DND-41 (cell line): ENCODE results near the gene INSYN2A.

Experiments
- ATAC-seq: fragments of 200-7000 bp; cut with Tn5 transposase; 3 replicates; pipeline ENCODE4 v1.9.1; 2021; ENCODE audit warnings: low read depth; ENCODE audit not compliant: insufficient read depth
- DNase-seq: peaks from one replicate; pipeline ENCODE4 v3.0.0-alpha.2; 2020
- H2AFZ ChIP-seq: 2 replicates; pipeline ENCODE4 v1.6.0; 2012; ENCODE audit warnings: low read depth, low read length
- H3K27ac ChIP-seq: 2 replicates; pipeline ENCODE4 v1.5.1; 2012; ENCODE audit warnings: low read length, inconsistent platforms
- H3K27me3 ChIP-seq: fragments of 200-600 bp; sonication (generic); 2 replicates; pipeline ENCODE4 v1.6.0; 2012; ENCODE audit warnings: low read length, mild to moderate bottlenecking, inconsistent platforms; ENCODE audit not compliant: insufficient read depth, poor library complexity
- H3K36me3 ChIP-seq: 2 replicates; pipeline ENCODE4 v1.5.1; 2012; ENCODE audit warnings: low read length, inconsistent platforms; ENCODE audit not compliant: insufficient read depth
- H3K4me1 ChIP-seq: 2 replicates; pipeline ENCODE4 v1.5.1; 2012; ENCODE audit warnings: mild to moderate bottlenecking, low read length; ENCODE audit not compliant: insufficient read depth
- H3K4me2 ChIP-seq: 2 replicates; pipeline ENCODE4 v1.6.0; 2012; ENCODE audit warnings: mild to moderate bottlenecking, moderate library complexity, low read length, inconsistent platforms; ENCODE audit not compliant: insufficient read depth
- H3K4me3 ChIP-seq, 2 experiments: fragments of 200-600 bp in 1 of 2; shearing (Covaris generic) in 1 of 2; 2 replicates each; pipeline ENCODE4 v1.5.1; 2012 to 2016; ENCODE audit warnings: inconsistent platforms in 2 of 2, low read length in 2 of 2, mild to moderate bottlenecking in 2 of 2, low read depth in 1 of 2, moderate library complexity in 1 of 2
- H3K79me2 ChIP-seq: 2 replicates; pipeline ENCODE4 v1.6.0; 2012; ENCODE audit warnings: low read length, inconsistent platforms; ENCODE audit not compliant: insufficient read depth
- H3K9ac ChIP-seq: 2 replicates; pipeline ENCODE4 v1.6.0; 2012; ENCODE audit warnings: low read depth, mild to moderate bottlenecking, inconsistent platforms, low read length, moderate library complexity
- H3K9me3 ChIP-seq: 2 replicates; pipeline ENCODE4 v1.5.1; 2012; ENCODE audit warnings: low read length, moderate library complexity, mild to moderate bottlenecking, inconsistent platforms; ENCODE audit not compliant: insufficient read depth, severe bottlenecking
- H4K20me1 ChIP-seq: 2 replicates; pipeline ENCODE4 v1.6.0; 2012; ENCODE audit warnings: low read length; ENCODE audit not compliant: insufficient read depth
- EZH2 ChIP-seq: IDR thresholded peaks from 3 replicates; pipeline ENCODE4 v1.6.1; 2012; ENCODE audit warnings: borderline replicate concordance, low read depth, mild to moderate bottlenecking, moderate library complexity, low read length, inconsistent platforms; ENCODE audit not compliant: severe bottlenecking
- TF ChIP-seq, protein P1 (sequence below): IDR thresholded peaks from 2 replicates; pipeline ENCODE4 v1.5.1; 2012; ENCODE audit warnings: borderline replicate concordance, low read length, moderate library complexity, mild to moderate bottlenecking; ENCODE audit not compliant: poor library complexity, severe bottlenecking; ENCODE audit errors: extremely low read depth

INSYN2A gene

DNA sequence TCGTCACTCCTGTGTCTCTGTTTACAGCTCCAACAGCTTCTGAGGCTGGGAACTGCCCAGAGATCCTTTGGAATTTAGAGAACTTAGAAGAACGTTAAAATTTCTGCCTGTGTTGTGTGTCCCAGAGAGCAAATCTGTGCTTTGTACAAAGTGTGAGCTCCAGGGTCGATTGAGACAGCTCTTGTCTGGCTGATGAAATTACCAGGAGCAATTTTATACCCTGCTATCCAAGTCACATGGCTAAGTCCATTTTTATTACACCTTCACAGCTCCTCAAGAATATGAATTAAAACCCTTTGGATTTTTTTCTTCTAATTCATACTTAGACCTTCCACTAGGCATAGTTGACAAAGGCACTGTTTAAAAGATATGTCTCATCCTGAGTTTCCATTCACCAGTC, 46.5 kb upstream of the INSYN2A start:
- Histone ChIP-seq H3K4me1 (no peaks in the 10 kb centered on the region), H3K27ac (no peak overlapping the region), H4K20me1 (no peaks in the 10 kb centered on the region), H3K9ac (no peak overlapping the region), H3K27me3 (no peaks in the 10 kb centered on the region), H3K4me3 (no peak overlapping the region), H3K36me3 (no peaks in the 10 kb centered on the region), H3K9me3 (no peaks in the 10 kb centered on the region), H3K4me2 (no peak overlapping the region), H3K79me2 (no peaks in the 10 kb centered on the region), H2AFZ (no peak overlapping the region)
- DNase-seq: no peak
- ATAC-seq: no peak
- TF ChIP-seq, protein P1, sequence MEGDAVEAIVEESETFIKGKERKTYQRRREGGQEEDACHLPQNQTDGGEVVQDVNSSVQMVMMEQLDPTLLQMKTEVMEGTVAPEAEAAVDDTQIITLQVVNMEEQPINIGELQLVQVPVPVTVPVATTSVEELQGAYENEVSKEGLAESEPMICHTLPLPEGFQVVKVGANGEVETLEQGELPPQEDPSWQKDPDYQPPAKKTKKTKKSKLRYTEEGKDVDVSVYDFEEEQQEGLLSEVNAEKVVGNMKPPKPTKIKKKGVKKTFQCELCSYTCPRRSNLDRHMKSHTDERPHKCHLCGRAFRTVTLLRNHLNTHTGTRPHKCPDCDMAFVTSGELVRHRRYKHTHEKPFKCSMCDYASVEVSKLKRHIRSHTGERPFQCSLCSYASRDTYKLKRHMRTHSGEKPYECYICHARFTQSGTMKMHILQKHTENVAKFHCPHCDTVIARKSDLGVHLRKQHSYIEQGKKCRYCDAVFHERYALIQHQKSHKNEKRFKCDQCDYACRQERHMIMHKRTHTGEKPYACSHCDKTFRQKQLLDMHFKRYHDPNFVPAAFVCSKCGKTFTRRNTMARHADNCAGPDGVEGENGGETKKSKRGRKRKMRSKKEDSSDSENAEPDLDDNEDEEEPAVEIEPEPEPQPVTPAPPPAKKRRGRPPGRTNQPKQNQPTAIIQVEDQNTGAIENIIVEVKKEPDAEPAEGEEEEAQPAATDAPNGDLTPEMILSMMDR: no peak
- no peak for TF ChIP-seq EZH2

DNA sequence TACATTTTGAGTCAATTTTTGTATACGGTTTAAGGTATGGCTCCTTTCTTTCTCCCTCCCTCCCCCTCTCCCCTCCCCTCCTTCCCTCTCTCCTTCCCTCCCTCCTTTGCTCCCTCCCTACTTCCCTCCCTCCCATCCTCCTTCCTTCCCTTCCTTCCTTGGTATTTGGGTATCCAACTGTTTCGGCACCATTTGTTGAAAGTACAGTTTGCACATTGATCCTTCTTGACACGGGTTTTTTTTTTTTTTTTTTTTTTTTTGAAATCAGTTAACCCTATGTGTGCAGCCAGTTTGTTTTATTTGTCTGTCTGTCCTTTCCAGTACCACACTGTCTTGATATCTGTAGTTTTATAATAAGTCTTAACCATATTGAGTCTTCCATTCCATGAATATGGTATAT, 39.9 kb upstream of the INSYN2A start:
- Histone ChIP-seq H3K79me2 (no peaks in the 10 kb centered on the region), H4K20me1 (no peaks in the 10 kb centered on the region), H3K9me3 (no peaks in the 10 kb centered on the region), H3K9ac (no peak overlapping the region), H2AFZ (no peak overlapping the region), H3K27me3 (no peaks in the 10 kb centered on the region), H3K4me1 (no peaks in the 10 kb centered on the region), H3K27ac (no peak overlapping the region), H3K4me2 (no peak overlapping the region), H3K4me3 (no peak overlapping the region), H3K36me3 (no peaks in the 10 kb centered on the region)
- no peak for ATAC-seq
- TF ChIP-seq, protein P1: no peak
- DNase-seq: no peak

DNA sequence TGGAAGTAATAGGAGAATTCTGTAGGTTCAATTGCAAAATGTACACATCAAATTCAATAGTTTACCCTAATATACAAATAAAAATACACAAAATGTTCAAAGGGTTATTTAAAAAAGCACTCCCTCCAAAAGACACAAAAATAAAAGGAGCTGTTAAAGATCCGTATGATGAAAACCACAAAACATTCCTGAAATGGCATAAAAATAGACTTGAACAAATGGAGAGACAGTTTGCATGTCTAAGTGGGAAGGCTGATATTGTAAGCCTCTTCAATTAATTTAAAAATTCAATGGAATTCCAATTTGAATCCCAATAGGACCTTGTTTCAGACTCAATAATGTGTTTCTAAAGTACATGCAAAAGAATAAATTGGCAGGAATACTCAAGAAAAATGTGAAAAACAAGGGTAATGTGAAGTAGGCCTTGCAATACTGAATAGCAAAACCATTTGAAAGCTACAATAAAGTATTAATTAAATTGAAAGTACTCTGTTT, 38.0 kb upstream of the INSYN2A start:
- Histone ChIP-seq H3K36me3 (no peaks in the 10 kb centered on the region), H3K4me1 (no peaks in the 10 kb centered on the region), H3K4me2 (no peak overlapping the region), H3K9me3 (no peaks in the 10 kb centered on the region), H4K20me1 (no peaks in the 10 kb centered on the region), H2AFZ (no peak overlapping the region), H3K27ac (no peak overlapping the region), H3K27me3 (no peaks in the 10 kb centered on the region), H3K4me3 (no peak overlapping the region), H3K79me2 (no peaks in the 10 kb centered on the region), H3K9ac (no peak overlapping the region)
- ATAC-seq (no peak), DNase-seq (no peak)
- TF ChIP-seq, protein P1: no peak
- no peak for TF ChIP-seq EZH2

- TF ChIP-seq EZH2: no peak
- TF ChIP-seq, protein P1: peak; percentile 3
- DNase-seq (no peak), ATAC-seq (no peak)
- Histone ChIP-seq H2AFZ (no peak overlapping the region), H4K20me1 (no peaks in the 10 kb centered on the region), H3K9me3 (no peaks in the 10 kb centered on the region), H3K27ac (no peak overlapping the region), H3K79me2 (no peaks in the 10 kb centered on the region), H3K36me3 (no peaks in the 10 kb centered on the region), H3K9ac (no peak overlapping the region), H3K4me1 (no peaks in the 10 kb centered on the region), H3K4me3 (no peak overlapping the region), H3K27me3 (no peaks in the 10 kb centered on the region), H3K4me2 (no peak overlapping the region)
These were observed 31.9 kb upstream of the INSYN2A start for GRCh38 chr10:127228195-127228787.
